Chondrocyte (in vitro differentiated cells): ENCODE measurements around the gene PDCD1LG2. TPM values are rescaled to one million over a fixed set of nuclear protein-coding genes. Genes with fewer than 3 reads are reported as not detected.
"Not testable (repeated sequence)": the region's sequence is repeated elsewhere in the genome, so short reads cannot be mapped to it uniquely, and the experiment has no call there.

ENCODE experiments used
- DNase-seq: peaks from one replicate; pipeline ENCODE4 v3.0.0; 2021; ENCODE audit warnings: mixed read lengths, low spot score
- H3K27ac Mint-ChIP-seq: one replicate; pipeline ENCODE4 v1.8.0; 2021; ENCODE audit warnings: mild to moderate bottlenecking, moderate library complexity, mixed read lengths; ENCODE audit not compliant: unreplicated experiment
- H3K27me3 Mint-ChIP-seq: 2 replicates; pipeline ENCODE4 v1.8.0; 2021; ENCODE audit warnings: low read depth, mixed read lengths
- H3K36me3 Mint-ChIP-seq: 2 replicates; pipeline ENCODE4 v1.8.0; 2021; ENCODE audit warnings: low read depth, mixed read lengths
- H3K4me1 Mint-ChIP-seq: 2 replicates; pipeline ENCODE4 v1.8.0; 2021; ENCODE audit warnings: low read depth, mild to moderate bottlenecking, mixed read lengths
- H3K4me3 Mint-ChIP-seq: one replicate; pipeline ENCODE4 v1.8.0; 2021; ENCODE audit warnings: mild to moderate bottlenecking, moderate library complexity, mixed read lengths; ENCODE audit not compliant: unreplicated experiment
- H3K9me3 Mint-ChIP-seq: 2 replicates; pipeline ENCODE4 v1.8.0; 2021; ENCODE audit warnings: low read depth, mixed read lengths
- total RNA-seq: library from RNA; stranded (reverse); gene quantifications from 3 replicates; pipeline ENCODE4 v1.2.1, GENCODE V29; 2021
- TF ChIP-seq, protein P1 (sequence below): fragments of 200-600 bp; sonication (generic); IDR thresholded peaks from 2 replicates; pipeline ENCODE4 v1.5.0; 2021; ENCODE audit warnings: antibody characterized with exemption, mild to moderate bottlenecking, moderate library complexity

Gene PDCD1LG2
- total RNA-seq, 1 donor from 2014 or later, result 1.1 TPM

DNA sequence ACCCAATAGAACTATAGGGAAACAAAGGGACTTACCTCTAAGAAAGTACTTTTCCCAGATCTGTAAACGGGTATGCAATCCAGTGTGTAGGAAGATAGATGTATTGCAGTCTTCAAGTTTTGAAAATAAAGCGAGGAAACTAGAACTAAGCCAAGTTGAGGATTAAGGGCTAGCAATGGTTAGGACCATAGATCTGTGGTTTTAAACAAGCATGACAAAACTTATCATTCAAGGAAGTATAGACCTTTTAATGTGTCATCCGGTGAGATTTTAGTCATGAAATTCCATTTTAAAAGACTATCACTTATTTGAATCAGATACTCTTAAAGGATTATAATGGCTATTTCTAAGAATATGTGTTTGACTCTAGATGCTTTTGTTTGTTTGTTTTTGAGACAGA, 39.5 kb upstream of the PDCD1LG2 start:
- TF ChIP-seq, protein P1, sequence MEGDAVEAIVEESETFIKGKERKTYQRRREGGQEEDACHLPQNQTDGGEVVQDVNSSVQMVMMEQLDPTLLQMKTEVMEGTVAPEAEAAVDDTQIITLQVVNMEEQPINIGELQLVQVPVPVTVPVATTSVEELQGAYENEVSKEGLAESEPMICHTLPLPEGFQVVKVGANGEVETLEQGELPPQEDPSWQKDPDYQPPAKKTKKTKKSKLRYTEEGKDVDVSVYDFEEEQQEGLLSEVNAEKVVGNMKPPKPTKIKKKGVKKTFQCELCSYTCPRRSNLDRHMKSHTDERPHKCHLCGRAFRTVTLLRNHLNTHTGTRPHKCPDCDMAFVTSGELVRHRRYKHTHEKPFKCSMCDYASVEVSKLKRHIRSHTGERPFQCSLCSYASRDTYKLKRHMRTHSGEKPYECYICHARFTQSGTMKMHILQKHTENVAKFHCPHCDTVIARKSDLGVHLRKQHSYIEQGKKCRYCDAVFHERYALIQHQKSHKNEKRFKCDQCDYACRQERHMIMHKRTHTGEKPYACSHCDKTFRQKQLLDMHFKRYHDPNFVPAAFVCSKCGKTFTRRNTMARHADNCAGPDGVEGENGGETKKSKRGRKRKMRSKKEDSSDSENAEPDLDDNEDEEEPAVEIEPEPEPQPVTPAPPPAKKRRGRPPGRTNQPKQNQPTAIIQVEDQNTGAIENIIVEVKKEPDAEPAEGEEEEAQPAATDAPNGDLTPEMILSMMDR, result no peak
- no peak for DNase-seq
- peaks cover 2% of the 10 kb centered on the region for H3K36me3 Mint-ChIP-seq
- H3K27me3 Mint-ChIP-seq, result no peaks in the 10 kb centered on the region
- H3K9me3 Mint-ChIP-seq, result peaks cover 9% of the 10 kb centered on the region
- no peak overlapping the region for H3K4me3 Mint-ChIP-seq
- no peaks in the 10 kb centered on the region for H3K4me1 Mint-ChIP-seq
- H3K27ac Mint-ChIP-seq, result no peak overlapping the region

DNA sequence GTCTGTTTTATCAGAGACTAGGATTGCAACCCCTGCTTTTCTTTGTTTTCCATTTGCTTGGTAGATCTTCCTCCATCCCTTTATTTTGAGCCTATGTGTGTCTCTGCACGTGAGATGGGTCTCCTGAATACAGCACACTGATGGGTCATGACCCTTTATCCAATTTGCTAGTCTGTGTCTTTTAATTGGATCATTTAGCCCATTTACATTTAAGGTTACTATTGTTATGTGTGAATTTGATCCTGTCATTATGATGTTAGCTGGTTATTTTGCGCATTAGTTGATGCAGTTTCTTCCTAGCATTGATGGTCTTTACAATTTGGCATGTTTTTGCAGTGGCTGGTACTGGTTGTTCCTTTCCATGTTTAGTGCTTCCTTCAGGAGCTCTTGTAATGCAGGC, 34.7 kb upstream of the PDCD1LG2 start:
- not testable (repeated sequence) for H3K36me3 Mint-ChIP-seq, DNase-seq, H3K4me3 Mint-ChIP-seq, H3K27ac Mint-ChIP-seq, H3K27me3 Mint-ChIP-seq, H3K4me1 Mint-ChIP-seq
- H3K9me3 Mint-ChIP-seq, result peaks cover 22% of the 10 kb centered on the region

DNA sequence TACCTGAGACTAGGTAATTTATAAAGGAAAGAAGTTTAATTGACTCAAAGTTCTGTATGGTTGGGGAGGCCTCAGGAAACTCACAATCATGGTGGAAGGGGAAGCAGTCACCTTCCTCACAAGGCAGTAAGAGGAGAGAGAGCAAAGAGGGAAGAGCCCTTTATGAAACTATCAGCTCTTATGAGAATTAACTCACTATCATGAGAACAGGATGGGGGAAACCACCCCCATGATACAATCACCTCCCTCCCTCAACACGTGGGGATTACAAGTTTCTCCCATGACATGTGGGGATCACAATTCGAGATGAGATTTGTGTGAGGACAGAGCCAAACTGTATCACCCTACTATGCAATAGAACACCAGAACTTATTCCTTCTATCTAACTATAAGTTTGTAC, 32.1 kb upstream of the PDCD1LG2 start:
- Mint-ChIP-seq H3K27me3 (no peaks in the 10 kb centered on the region), H3K9me3 (peaks cover 22% of the 10 kb centered on the region), H3K36me3 (peaks cover 2% of the 10 kb centered on the region), H3K27ac (no peak overlapping the region), H3K4me1 (no peaks in the 10 kb centered on the region), H3K4me3 (no peak overlapping the region)
- TF ChIP-seq, protein P1, result no peak
- DNase-seq, result no peak

DNA sequence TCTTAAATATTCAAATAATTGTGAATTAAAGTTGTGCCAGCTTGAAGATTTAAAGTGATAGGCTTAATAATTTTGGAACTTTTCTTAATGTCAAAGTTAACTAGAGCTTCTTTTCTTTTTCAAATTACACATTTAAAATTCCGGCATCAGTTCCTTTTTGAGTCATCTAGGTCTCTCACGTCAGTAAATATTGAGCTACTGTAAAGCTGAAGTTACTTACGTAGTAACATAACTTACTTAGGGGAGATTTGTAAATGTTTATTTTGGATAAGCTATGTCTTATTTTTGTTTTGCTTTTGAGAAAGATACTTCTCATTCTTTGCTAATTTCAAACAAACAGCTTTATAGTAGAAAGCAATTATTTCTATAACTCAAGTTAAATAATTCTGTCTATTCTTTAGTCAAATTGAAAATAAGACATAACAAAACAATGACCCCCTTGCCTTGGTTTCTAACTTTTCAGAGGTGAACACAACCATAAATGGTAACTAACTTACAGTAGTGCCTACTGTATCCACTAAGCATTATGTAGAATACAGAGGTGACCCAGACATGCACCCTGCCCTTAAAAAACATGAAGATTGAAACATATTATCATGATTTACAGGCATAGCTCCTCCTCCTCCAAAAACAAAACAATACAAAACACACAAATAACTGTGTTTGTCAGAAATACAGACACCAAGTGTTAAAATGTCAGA, 30.2 kb upstream of the PDCD1LG2 start:
- TF ChIP-seq, protein P1, result no peak

GRCh38 chr9:5480919-5481318, 29.4 kb upstream of the PDCD1LG2 start:
- H3K27ac Mint-ChIP-seq, result no peak overlapping the region
- TF ChIP-seq, protein P1, result no peak
- no peaks in the 10 kb centered on the region for H3K36me3 Mint-ChIP-seq
- no peaks in the 10 kb centered on the region for H3K4me1 Mint-ChIP-seq
- H3K4me3 Mint-ChIP-seq, result no peak overlapping the region
- H3K9me3 Mint-ChIP-seq, result peaks cover 13% of the 10 kb centered on the region
- no peak for DNase-seq
- H3K27me3 Mint-ChIP-seq, result no peaks in the 10 kb centered on the region

More for the DNA sequence above, 30.2 kb upstream of the PDCD1LG2 start:
- peaks cover 16% of the 10 kb centered on the region for H3K9me3 Mint-ChIP-seq
- H3K4me3 Mint-ChIP-seq, result no peak overlapping the region
- no peak for DNase-seq
- no peaks in the 10 kb centered on the region for H3K36me3 Mint-ChIP-seq
- H3K27ac Mint-ChIP-seq, result no peak overlapping the region
- no peaks in the 10 kb centered on the region for H3K27me3 Mint-ChIP-seq
- no peaks in the 10 kb centered on the region for H3K4me1 Mint-ChIP-seq
